GM19455 (cell line): Measurements from ENCODE around the gene KIAA0513.

ENCODE experiments used
- ATAC-seq: cut with Tn5 transposase; IDR thresholded peaks from one replicate; pipeline ENCODE4 v1.9.1; 2021; ENCODE audit not compliant: unreplicated experiment

The KIAA0513 gene

GRCh38 chr16:85129876-85130704 is 102.5 kb downstream of the KIAA0513 start:
- ATAC-seq: no peak

GRCh38 chr16:85130705-85131028 is 103.1 kb downstream of the KIAA0513 start:
- ATAC-seq: no peak

DNA sequence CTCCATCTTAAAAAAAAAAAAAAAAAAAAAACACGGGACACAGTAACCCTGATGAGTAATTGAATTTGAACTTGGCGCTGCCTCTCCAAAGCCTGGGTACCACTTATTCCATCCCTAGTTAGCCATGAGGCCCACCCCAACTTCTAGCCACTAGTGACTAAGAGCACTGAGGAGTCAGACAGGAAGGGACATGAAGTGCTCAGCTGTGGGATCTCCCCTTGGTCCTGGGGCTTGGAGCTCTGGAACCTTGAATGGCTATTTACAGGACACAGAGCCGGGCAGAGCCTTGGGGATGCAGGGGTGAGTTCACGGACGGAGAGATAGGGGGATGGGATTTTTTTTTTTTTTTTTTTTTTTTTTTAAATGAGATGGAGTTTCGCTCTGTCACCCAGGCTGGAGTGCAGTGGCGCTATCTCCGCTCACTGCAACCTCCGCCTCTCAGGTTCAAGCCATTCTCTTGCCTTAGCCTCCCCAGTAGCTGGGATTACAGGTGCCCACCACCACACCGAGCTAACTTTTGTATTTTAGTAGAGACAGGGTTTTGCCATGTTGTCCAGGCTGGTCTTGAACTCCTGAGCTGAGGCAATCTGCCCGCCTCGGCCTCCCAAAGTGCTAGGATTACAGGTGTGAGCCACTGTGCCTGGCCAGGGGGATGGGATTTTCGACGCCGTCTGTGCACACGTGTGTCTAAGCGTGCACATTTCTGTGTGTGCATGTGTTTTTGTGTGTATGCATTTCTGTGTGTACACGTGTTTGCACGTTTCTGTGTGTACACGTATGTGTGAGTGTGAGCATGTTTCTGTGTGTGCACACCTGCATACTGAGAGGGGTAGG is 105.1 kb downstream of the KIAA0513 start:
- no peak for ATAC-seq

GRCh38 chr16:85133290-85133599 is 105.7 kb downstream of the KIAA0513 start:
- ATAC-seq: no peak

- ATAC-seq: no peak
Observed at GRCh38 chr16:85134076-85134788, 106.6 kb downstream of the KIAA0513 start.

GRCh38 chr16:85134789-85135142 is 107.2 kb downstream of the KIAA0513 start:
- no peak for ATAC-seq

DNA sequence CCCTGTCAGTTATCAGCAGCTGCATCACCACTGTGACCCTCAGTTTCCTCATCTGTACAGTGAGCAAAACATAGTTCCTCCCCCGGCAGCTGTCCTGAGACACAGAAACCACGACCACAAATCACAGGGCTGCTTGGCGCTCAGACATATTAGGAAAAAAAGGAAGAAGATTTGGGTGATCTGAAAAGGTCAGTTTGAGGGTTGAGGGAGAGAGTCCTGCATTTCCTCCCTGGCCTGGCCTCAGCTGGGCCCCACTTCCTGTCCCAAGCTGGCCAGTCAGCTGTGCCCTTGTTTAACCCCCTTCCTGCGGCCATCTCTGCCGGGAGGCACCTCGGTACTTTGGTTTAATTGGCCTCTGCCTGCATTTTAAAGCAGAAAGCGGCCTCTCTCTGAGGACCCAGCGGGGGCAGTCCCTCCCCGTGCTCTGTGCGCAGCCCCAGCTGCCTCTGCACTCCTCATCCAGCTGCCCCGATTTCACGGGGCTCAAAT is 108.7 kb downstream of the KIAA0513 start:
- no peak for ATAC-seq

- ATAC-seq: no peak
Observed at GRCh38 chr16:85136702-85137322, 109.2 kb downstream of the KIAA0513 start.

DNA sequence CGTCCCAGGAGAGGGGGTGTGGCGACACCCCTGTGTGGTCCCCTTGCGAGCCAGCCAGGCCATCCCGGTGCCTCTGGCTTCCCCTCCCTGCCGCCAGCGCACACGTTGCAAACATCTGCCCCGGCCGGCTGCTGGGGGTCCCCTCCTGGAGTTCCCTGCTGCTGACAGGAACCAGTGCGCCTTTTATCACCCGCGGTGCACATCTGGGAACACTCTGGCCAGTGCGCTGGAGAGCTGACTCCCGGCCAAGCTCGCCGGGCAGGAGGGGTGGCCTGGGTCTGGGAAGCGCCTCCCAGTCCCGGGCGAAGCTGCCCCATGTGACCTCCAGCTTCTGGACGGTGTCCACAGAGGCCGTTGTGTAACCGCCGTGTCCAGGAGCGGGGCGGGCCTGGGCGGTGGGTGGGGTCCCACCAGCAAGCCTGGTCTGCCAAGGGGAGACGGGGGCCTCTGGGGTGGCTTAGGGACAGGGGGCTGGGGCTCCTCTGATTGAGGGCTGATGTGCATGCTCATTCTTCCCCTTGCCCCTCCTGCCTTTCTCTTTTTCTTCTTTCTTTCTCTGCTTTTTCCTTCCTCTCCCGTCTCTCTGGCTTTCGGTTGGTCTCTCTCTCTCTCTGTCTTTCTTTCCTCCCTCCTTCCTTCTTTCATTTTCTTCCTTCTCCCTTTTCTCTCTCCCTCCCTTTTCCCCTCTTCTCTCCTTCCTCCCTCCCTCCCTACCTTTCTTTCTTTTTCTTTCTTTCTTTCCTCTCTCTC is 109.9 kb downstream of the KIAA0513 start:
- no peak for ATAC-seq

- no peak for ATAC-seq
Observed at GRCh38 chr16:85138073-85138824, 110.7 kb downstream of the KIAA0513 start.

- no peak for ATAC-seq
Observed at GRCh38 chr16:85138825-85139627, 111.4 kb downstream of the KIAA0513 start.

DNA sequence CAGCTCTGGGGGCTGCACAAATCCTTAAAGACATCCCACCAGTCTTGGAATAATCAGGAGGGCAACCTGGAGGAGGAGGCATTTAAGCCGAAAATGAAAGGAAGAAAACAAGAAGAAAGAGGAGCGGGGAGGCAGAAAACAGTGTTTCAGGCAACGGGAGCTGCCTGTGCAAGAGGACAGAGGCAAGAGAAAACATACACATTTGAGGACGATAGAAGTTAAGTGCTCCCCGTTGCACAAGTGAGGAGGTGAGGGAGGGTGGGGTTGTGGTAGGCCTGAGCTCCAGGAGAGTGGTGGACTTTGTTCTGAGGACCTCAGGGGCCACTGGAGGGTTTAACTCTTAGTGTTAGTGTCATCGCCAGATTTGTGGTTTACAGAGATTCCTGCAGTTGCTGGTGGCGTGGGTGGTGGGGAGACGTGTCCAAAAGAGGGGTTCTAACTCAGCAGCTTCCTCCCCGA is 112.3 kb downstream of the KIAA0513 start:
- no peak for ATAC-seq

GRCh38 chr16:85140455-85141012 is 112.9 kb downstream of the KIAA0513 start:
- no peak for ATAC-seq

DNA sequence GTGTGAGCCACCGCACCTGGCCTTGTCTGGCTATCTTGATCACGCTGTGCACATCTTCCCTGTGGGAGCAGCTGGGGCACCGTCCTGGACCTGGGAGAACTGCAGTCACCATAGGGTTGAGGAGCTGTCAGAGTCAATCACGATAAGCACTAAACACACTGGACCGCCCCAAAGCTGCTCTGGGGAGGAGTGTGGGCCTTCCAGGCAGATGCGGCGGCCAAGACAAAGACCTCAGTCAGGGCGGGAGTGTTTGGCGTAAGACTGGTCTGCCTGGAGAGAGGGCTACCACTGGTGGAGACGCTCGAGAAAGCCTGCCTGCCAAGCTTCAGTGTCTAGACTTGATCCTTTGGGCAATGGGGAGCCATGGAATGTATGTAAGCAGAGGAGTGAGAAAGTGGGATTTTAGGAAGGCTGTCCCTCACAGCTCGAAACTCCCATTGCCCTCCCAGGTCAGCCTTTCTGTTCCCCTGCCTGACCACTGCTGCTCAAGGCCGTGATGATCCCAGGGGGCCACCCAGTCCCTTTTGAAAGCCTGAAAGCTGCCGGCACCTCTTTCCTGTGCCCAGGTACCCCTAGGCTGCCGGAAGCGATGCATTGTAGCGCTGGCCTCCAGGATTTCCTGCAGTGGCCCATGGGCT is 114.0 kb downstream of the KIAA0513 start:
- no peak for ATAC-seq

DNA sequence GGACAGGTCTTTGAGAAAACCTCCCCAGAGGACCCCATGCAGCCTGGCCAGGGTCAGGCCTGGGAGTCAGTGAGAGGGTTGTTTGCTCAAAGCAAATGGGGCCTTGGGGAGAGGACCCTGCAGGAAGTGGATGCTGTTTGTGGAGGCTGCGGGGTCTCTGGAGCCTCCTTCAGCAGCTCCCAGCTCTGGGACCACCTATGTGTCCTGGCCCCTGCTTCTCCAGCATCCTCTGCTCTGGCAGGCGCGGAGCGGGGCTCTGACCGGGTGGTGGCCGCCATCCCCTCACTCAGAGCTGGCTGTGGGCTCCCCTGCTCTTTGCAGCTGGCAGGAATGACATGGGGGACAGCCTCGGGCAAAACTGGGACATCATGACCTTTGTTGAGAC is 114.5 kb downstream of the KIAA0513 start:
- ATAC-seq: no peak

- no peak for ATAC-seq
Observed at GRCh38 chr16:85142771-85143211, 115.2 kb downstream of the KIAA0513 start.
